ENCODE data around the gene IL1RL2.
A peak's percentile ranks its signal among the peaks of the same experiment; 100 is the strongest.

IL1RL2 gene

GRCh38 chr2:102158011-102158755, 28.6 kb upstream of the IL1RL2 start:
- DNase-seq (ENCODE audit: low read depth) = no peak

- no peak for DNase-seq (ENCODE audit: low read depth)
Measured at GRCh38 chr2:102159295-102159694, 27.5 kb upstream of the IL1RL2 start.

- DNase-seq (ENCODE audit: low read depth) = no peak
Measured at GRCh38 chr2:102166189-102166845, 20.5 kb upstream of the IL1RL2 start.

GRCh38 chr2:102168026-102168771, 18.6 kb upstream of the IL1RL2 start:
- no peak for DNase-seq (ENCODE audit: low read depth)

GRCh38 chr2:102171946-102172345, 14.9 kb upstream of the IL1RL2 start:
- DNase-seq (ENCODE audit: low read depth) = no peak

- DNase-seq (ENCODE audit: low read depth) = no peak
Measured at GRCh38 chr2:102172745-102173144, 14.1 kb upstream of the IL1RL2 start.

- no peak for DNase-seq (ENCODE audit: low read depth)
Measured at GRCh38 chr2:102176172-102176571, 10.7 kb upstream of the IL1RL2 start.

- no peak for DNase-seq (ENCODE audit: low read depth)
Measured at GRCh38 chr2:102177814-102178478, 8.9 kb upstream of the IL1RL2 start.

GRCh38 chr2:102179061-102179460, 7.8 kb upstream of the IL1RL2 start:
- no peak for DNase-seq (ENCODE audit: low read depth)

- DNase-seq (ENCODE audit: low read depth) = no peak
Measured at GRCh38 chr2:102179788-102180686, 6.8 kb upstream of the IL1RL2 start.

GRCh38 chr2:102180687-102180999, 6.2 kb upstream of the IL1RL2 start:
- DNase-seq (ENCODE audit: low read depth) = no peak

- no peak for DNase-seq (ENCODE audit: low read depth)
Measured at GRCh38 chr2:102181376-102181775, 5.4 kb upstream of the IL1RL2 start.

GRCh38 chr2:102181919-102182635, 4.7 kb upstream of the IL1RL2 start:
- no peak for DNase-seq (ENCODE audit: low read depth)

GRCh38 chr2:102184018-102184417, 2.8 kb upstream of the IL1RL2 start:
- DNase-seq (ENCODE audit: low read depth) = no peak

GRCh38 chr2:102184568-102184967, 2.3 kb upstream of the IL1RL2 start:
- DNase-seq (ENCODE audit: low read depth) = no peak

GRCh38 chr2:102185347-102185746, 1.5 kb upstream of the IL1RL2 start:
- DNase-seq (ENCODE audit: low read depth) = no peak

- DNase-seq (ENCODE audit: low read depth) = peak; percentile 7
Measured at GRCh38 chr2:102187496-102188150, 800 bp downstream of the IL1RL2 start.

- no peak for DNase-seq (ENCODE audit: low read depth)
Measured at GRCh38 chr2:102190430-102191107, 3.7 kb downstream of the IL1RL2 start.

- no peak for DNase-seq (ENCODE audit: low read depth)
Measured at GRCh38 chr2:102191501-102191900, 4.7 kb downstream of the IL1RL2 start.

GRCh38 chr2:102193074-102193473, 6.3 kb downstream of the IL1RL2 start:
- no peak for DNase-seq (ENCODE audit: low read depth)
